Suppressor macrophage treated with lipopolysaccharide for 4 hours (primary cell): ENCODE results near the gene FAM120A.
"Not testable (repeated sequence)": the region's sequence is repeated elsewhere in the genome, so short reads cannot be mapped to it uniquely, and the experiment has no call there.

ENCODE experiments used
- DNase-seq: peaks from one replicate; pipeline ENCODE4 v3.0.0-alpha.2; 2020

Gene FAM120A

DNA sequence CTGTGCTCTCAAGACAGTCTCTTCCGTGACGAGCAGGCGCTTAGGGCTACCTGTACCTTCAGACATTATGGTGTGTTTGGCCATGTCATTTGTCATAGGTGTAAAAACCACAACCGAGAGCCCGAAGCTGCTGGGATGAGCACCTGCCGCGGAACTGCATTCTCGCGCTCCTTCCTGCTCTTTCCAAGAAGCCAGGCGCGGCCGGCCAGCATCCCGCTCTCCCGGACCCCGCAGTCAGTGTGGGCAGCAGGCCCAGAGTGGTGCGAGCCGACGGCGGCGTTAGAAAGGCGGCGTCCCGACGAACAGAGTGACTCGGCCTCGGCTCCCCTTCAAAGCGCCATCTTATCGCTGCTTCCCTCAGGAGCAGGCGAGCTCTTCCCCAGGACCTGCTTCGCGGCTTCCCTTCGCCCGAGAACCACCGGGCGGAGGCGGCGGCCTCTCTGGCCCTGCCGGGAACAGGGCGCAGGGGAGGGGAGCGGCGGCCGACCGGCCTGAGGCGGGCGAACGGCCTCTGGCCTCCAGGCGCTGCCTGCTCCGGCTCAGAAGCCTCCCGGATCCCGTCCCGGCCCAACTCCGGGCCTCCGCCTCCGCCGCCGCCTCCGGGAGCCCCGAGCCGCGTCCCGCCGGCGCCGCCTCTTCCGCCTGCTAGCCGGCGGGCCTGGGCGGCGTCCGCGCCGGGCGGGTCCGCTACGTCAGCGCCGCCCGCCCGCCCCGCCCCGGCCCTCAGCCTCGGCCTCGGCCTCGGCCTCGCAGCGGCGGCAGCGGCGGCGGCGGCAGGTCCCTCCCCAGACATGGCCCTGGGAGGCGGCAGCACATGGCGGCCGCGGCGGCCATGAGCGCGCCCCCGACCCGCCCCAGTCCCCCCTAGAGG is at the start of gene FAM120A:
TSS of gene FAM120A (plus strand) at position 741 of the 871 bp plus-strand sequence. CDS start 231 bp downstream, outside the sequence.
- peak; percentile 93 for DNase-seq

GRCh38 chr9:93406371-93406770 is 45.1 kb upstream of the FAM120A start:
- peak; percentile 17 for DNase-seq

GRCh38 chr9:93413530-93413929 is 38.0 kb upstream of the FAM120A start:
- no peak for DNase-seq

DNA sequence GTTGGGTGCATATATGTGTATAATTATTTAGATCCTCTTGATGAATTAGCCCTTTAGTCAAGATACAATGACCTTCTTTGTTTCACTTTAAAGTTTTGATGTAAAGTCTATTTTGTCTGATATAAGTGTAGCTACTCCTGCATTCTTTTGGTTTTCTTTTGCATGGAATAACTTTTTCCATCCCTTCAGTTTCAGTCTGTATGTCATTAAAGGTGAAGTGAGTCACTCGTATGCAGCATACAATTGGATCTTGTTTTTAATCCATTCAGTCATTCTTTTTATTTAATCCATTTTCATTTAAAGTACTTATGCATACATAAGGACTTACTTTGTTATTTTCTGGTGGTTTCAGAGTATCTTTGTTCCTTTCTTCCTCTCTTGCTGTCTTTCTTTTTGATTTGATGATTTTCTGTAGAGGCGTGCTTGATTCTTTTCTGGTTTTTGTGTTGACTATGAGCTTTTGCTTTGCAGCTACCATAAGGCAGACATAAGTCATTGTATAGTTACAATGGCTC is 36.3 kb upstream of the FAM120A start:
- no peak for DNase-seq

- no peak for DNase-seq
Measured at GRCh38 chr9:93416530-93417235, 34.8 kb upstream of the FAM120A start.

DNA sequence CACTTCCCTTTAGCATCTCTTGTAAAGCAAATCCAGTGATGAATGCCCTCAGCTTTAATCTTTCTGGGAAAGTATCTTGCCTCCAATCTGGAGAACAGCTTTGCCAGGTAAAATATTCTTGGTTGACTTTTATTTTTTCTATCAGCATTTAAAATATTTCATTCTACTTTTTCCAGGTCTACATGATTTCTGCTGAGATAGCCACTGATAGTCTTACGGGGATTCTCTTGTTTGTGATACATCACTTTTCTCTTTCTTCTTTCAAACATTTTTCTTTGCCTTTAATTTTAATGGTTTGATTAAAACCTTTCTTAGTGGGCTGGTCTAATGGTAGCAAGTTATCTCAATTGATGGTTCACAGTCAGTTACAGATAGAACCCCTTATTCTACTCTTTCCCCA is 33.9 kb upstream of the FAM120A start:
- no peak for DNase-seq

DNA sequence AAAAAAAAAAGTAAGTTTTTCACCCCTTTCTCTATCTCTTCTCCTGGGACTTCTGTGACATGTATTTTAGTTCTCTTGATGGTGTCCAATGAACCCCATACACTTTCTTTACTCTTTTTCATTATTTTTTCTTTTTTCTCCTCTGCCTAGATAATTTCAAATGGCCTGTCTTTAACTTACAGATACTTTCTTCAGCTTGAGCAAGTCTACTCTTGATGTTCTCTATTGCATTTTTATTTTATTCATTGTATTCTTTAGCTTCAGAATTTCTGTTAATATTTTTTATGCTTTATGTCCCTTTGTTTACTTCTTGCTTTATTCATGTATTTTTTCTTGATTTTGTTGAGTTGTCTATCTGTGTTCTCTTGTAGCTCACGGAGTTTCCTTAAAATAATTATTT is 32.5 kb upstream of the FAM120A start:
- no peak for DNase-seq

DNA sequence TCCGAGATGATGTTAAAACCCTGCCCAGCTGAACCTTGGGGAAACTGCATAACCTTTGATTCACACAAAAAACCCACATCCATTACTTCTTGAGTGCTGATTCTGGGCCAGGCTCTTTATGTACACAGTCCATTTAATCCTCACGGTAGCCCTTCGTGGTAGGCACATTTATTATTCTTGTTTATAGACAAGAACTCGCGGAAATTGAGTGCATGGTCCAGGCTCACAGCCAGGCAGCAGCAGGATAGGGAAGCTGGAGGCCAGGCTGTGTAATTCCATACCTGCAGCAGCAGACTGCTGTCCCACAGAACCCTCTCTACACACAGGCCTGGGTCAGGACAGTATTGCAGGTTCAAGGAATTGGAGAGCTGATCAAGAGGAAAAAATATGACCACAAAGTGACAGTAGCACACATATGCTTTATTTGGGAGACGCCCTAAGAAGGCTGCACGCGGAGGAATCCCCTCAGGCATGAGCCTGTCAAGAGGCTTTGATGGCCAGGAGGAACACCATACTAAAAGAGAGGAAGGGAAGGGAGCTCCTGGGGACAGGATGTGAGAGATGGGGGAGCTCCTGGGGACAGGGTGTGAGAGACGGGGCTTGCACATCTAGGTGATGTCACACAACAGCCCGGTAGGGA is 28.4 kb upstream of the FAM120A start:
- DNase-seq = no peak

- DNase-seq = peak; percentile 7
Measured at GRCh38 chr9:93427655-93428379, 23.7 kb upstream of the FAM120A start.

- DNase-seq = no peak
Measured at GRCh38 chr9:93431539-93432105, 19.9 kb upstream of the FAM120A start.

DNA sequence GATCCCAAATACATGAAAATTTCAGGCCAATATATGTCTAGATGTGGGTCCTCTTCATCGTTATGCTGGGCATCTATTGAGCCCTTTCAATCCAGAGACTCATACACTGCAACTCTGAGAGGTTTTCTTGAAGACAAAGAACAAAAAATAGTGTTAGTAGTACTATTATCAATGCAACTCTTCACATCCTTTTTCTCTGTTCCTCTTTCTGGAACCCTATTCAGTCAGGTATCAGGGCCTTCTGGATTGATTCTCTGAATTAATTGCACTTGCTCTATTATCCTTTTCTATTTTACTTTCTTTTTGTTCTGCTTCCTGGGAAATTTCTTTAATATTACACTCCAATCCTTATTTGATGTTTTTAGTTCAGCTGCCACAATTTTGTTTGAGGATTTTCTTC is 18.5 kb upstream of the FAM120A start:
- DNase-seq = no peak

- no peak for DNase-seq
Measured at GRCh38 chr9:93434056-93434455, 17.4 kb upstream of the FAM120A start.

- DNase-seq = no peak
Measured at GRCh38 chr9:93435386-93435785, 16.1 kb upstream of the FAM120A start.

GRCh38 chr9:93436218-93436617 is 15.3 kb upstream of the FAM120A start:
- DNase-seq = no peak

DNA sequence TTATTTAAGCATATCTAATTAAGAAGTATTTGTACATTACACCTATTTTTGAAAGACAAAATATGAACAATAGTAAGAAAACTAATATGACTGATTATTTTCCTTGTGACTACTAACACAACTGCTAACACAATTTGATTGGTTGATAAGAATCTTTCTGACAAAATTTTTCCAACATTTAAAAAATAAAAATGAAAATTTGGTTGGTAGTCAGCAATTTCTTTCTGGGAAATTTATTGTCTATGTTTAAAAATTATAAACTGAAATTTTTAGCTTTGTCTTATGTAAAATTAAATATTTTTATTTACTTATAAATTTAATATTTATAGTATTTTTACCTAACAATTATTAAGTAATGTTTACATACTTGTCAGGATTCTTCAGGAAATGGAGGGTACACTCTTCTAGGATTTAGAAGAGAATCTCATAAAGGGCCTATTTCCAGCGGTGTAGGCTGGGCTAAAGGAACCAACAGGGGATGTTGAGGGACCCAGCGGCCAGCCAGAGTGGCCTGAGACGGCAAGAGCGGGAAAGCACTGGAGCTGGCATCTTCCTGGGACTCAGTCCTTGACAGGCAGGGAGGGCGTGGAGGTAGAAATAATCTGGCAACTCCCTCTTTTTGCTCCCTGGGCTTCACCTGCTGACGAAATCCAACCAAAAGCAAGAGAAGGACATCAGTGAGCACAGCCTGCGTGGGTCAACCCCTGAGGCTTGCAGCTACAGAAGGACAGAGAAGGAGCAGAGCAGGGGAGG is 14.7 kb upstream of the FAM120A start:
- DNase-seq = no peak

- no peak for DNase-seq
Measured at GRCh38 chr9:93437996-93438395, 13.5 kb upstream of the FAM120A start.

- DNase-seq = not testable (repeated sequence)
Measured at GRCh38 chr9:93439301-93439700, 12.2 kb upstream of the FAM120A start.

DNA sequence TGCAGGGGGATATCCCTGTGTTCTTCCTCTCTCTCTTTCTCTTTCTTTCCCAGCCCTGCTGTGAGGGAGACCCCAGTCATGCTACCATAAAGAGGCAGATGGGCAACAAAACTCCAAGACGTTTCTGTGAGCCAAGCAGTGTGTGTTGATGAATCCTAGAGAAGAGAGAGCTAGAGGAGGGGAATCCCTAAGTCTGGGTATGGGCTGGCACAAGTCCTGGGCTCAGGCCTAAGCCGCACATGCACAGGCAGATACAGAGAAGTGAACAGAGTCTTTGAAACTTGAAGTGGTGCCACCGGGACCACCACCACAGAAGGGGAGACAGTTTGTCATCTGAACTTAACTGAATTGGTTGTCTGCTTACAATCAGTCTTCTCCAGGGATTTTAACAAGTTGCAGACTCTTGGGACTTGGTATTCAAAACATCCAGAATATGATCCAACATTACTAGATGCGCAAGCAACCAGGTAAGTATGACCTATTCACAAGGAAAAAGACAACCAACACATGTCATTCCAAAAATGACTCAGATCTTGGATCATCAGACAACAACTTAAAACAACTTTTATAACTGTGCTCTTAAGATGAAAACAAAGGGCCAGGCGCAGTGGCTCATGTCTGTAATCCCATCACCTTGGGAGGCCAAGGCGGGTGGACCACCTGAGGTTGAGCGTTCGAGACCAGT is 10.4 kb upstream of the FAM120A start:
- no peak for DNase-seq

DNA sequence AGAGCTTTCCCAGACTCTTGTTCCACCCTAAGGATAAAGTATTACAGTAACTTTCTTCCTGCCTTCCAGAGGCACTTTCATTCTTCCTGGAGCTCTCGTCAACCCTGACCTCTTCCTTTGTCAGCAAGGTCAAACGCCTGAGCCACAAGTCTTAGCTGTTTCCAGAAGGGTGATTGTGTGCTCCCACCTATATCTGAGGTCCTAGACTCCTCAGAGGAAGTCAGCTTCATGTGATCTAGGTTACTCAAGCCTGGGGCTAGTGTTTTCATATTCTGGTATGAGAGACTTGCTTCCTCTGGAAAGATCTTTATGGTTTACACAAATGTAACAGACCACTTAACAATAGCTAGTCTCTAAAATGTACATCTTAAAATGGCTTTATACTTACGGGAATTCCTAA is 5.4 kb upstream of the FAM120A start:
- no peak for DNase-seq

DNA sequence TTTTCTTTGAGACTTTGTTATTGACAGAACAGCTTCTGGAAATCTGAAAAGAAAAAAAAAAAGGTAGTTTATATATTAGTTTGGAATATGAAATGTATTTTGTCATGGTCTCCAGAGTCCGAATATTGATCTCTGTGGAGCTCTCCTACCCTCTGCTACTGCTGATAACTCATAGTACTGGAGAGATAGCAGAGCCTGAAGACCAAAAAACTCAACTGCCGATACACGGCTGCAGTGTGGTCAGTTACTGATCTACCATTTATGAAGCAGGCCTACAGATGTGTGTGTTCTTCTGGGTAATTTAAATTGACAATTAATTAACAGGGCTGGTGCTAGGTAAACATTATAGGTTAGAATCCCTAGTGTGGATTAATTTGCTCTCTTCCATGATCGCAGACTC is 3.8 kb upstream of the FAM120A start:
- DNase-seq = no peak
